Measurements from ENCODE around the gene CRELD2.

- TF ChIP-seq POLR2AphosphoS5 (IDR thresholded peaks at IDR 0.05; ENCODE audit: low read depth, low read length), result no peak
- TF ChIP-seq POLR2A (IDR thresholded peaks at IDR 0.05; ENCODE audit: low read depth, low read length), result peak; percentile 25; the same call in 1 of the 2 replicates
- no peak for TF ChIP-seq TAF1 (IDR thresholded peaks at IDR 0.05; ENCODE audit: borderline replicate concordance, low read depth, low read length)
Measured at GRCh38 chr22:49976439-49977175, 58.2 kb downstream of the CRELD2 start.

All from GM12892 (cell line).